H9 (cell line): ENCODE data around the gene SPECC1L. TPM values are rescaled to one million over a fixed set of nuclear protein-coding genes. Genes with fewer than 3 reads are reported as not detected.

Experiments
- DNase-seq: peaks from one replicate; pipeline ENCODE4 v3.0.0-alpha.2; 2017
- H2AFZ ChIP-seq: one replicate; pipeline ENCODE4 v1.6.1; 2013; ENCODE audit warnings: mild to moderate bottlenecking, low read length, control low read depth, moderate library complexity
- H2AK5ac ChIP-seq: 2 replicates; pipeline ENCODE4 v1.6.1; 2013; ENCODE audit warnings: low read length, control low read depth, mixed read lengths; ENCODE audit not compliant: insufficient read length
- H2BK120ac ChIP-seq: one replicate; pipeline ENCODE4 v1.6.1; 2013; ENCODE audit warnings: low read depth, mild to moderate bottlenecking, low read length, control low read depth, inconsistent platforms; ENCODE audit not compliant: poor library complexity, severe bottlenecking
- H2BK12ac ChIP-seq: 2 replicates; pipeline ENCODE4 v1.6.1; 2013; ENCODE audit warnings: low read length, control low read depth, mixed read lengths, low read depth; ENCODE audit not compliant: insufficient read length
- H2BK15ac ChIP-seq: 2 replicates; pipeline ENCODE4 v1.6.1; 2013; ENCODE audit warnings: low read depth, low read length, control low read depth
- H2BK20ac ChIP-seq: one replicate; pipeline ENCODE4 v1.6.1; 2013; ENCODE audit warnings: low read depth, mild to moderate bottlenecking, low read length, control low read depth, inconsistent platforms; ENCODE audit not compliant: poor library complexity, severe bottlenecking
- H2BK5ac ChIP-seq: 2 replicates; pipeline ENCODE4 v1.6.1; 2013; ENCODE audit warnings: low read length, control low read depth, mixed read lengths; ENCODE audit not compliant: insufficient read length
- H3K14ac ChIP-seq: 2 replicates; pipeline ENCODE4 v1.6.1; 2013; ENCODE audit warnings: low read length, control low read depth; ENCODE audit not compliant: insufficient read depth
- H3K18ac ChIP-seq: 2 replicates; pipeline ENCODE4 v1.6.1; 2013; ENCODE audit warnings: low read depth, mild to moderate bottlenecking, mixed read lengths, low read length, control low read depth; ENCODE audit not compliant: insufficient read length
- H3K23ac ChIP-seq: 2 replicates; pipeline ENCODE4 v1.6.1; 2013; ENCODE audit warnings: low read length, control low read depth, mixed read lengths, low read depth; ENCODE audit not compliant: insufficient read length
- H3K23me2 ChIP-seq: 2 replicates; pipeline ENCODE4 v1.6.1; 2013; ENCODE audit warnings: low read depth, mild to moderate bottlenecking, mixed read lengths, low read length, control low read depth; ENCODE audit not compliant: insufficient read length, poor library complexity, severe bottlenecking
- H3K27ac ChIP-seq: 2 replicates; pipeline ENCODE4 v1.5.1; 2013; ENCODE audit warnings: low read length, control low read depth, mixed read lengths, low read depth; ENCODE audit not compliant: insufficient read length
- H3K27me3 ChIP-seq: 2 replicates; pipeline ENCODE4 v1.6.1; 2013; ENCODE audit warnings: low read length, control low read depth, inconsistent platforms; ENCODE audit not compliant: insufficient read depth
- H3K4ac ChIP-seq: 2 replicates; pipeline ENCODE4 v1.6.1; 2013; ENCODE audit warnings: low read depth, mild to moderate bottlenecking, control low read depth, inconsistent platforms, low read length, moderate library complexity
- H3K4me1 ChIP-seq: 2 replicates; pipeline ENCODE4 v1.6.1; 2013; ENCODE audit warnings: low read length, control low read depth, inconsistent platforms; ENCODE audit not compliant: insufficient read depth
- H3K4me2 ChIP-seq: 2 replicates; pipeline ENCODE4 v1.6.1; 2013; ENCODE audit warnings: low read length, control low read depth, mixed read lengths; ENCODE audit not compliant: insufficient read length, insufficient read depth
- H3K56ac ChIP-seq: 2 replicates; pipeline ENCODE4 v1.6.1; 2013; ENCODE audit warnings: low read depth, mild to moderate bottlenecking, mixed read lengths, low read length, control low read depth; ENCODE audit not compliant: insufficient read length
- H3K79me1 ChIP-seq: 2 replicates; pipeline ENCODE4 v1.6.1; 2013; ENCODE audit warnings: low read depth, mild to moderate bottlenecking, moderate library complexity, low read length, control low read depth, inconsistent platforms; ENCODE audit not compliant: insufficient read depth, poor library complexity, severe bottlenecking
- H3K79me2 ChIP-seq: 2 replicates; pipeline ENCODE4 v1.6.1; 2013; ENCODE audit warnings: low read length, control low read depth, inconsistent platforms; ENCODE audit not compliant: insufficient read depth
- H3K9ac ChIP-seq: 2 replicates; pipeline ENCODE4 v1.6.1; 2013; ENCODE audit warnings: low read length, control low read depth, mixed read lengths; ENCODE audit not compliant: insufficient read length; ENCODE audit errors: extremely low read depth
- H3K9me3 ChIP-seq: one replicate; pipeline ENCODE4 v1.6.1; 2013; ENCODE audit warnings: low read depth, low read length, inconsistent platforms; ENCODE audit not compliant: control insufficient read depth
- H3T11ph ChIP-seq: one replicate; pipeline ENCODE4 v1.6.1; 2013; ENCODE audit warnings: mild to moderate bottlenecking, low read length, control low read depth, inconsistent platforms
- H4K20me1 ChIP-seq: one replicate; pipeline ENCODE4 v1.6.1; 2013; ENCODE audit not compliant: control insufficient read depth, insufficient read length, insufficient read depth
- H4K5ac ChIP-seq: 2 replicates; pipeline ENCODE4 v1.6.1; 2013; ENCODE audit warnings: low read depth, mild to moderate bottlenecking, mixed read lengths, low read length, control low read depth; ENCODE audit not compliant: insufficient read length
- H4K8ac ChIP-seq: replicated peaks from 2 replicates; pipeline ENCODE4 v1.6.1; 2013; ENCODE audit warnings: low read length, control low read depth, mixed read lengths, low read depth; ENCODE audit not compliant: insufficient read length
- H4K91ac ChIP-seq: 2 replicates; pipeline ENCODE4 v1.6.1; 2013; ENCODE audit warnings: low read depth, mild to moderate bottlenecking, moderate library complexity, mixed read lengths, low read length, control low read depth; ENCODE audit not compliant: insufficient read length
- H3K27ac Mint-ChIP-seq, 3 experiments: 2 replicates in 2 of 3; 3 replicates in 1 of 3; pipeline ENCODE4 v1.8.0; 2020 to 2021; ENCODE audit warnings: mixed read lengths in 3 of 3, mild to moderate bottlenecking in 1 of 3, moderate library complexity in 1 of 3
- H3K27me3 Mint-ChIP-seq: 2 replicates; pipeline ENCODE4 v1.8.0; 2021; ENCODE audit warnings: low read depth, mild to moderate bottlenecking, moderate library complexity, mixed read lengths
- H3K36me3 Mint-ChIP-seq, 3 experiments: 2 replicates in 2 of 3; 3 replicates in 1 of 3; pipeline ENCODE4 v1.8.0; 2020 to 2021; ENCODE audit warnings: low read depth in 3 of 3, mixed read lengths in 3 of 3; ENCODE audit not compliant: insufficient read depth in 1 of 3
- H3K4me1 Mint-ChIP-seq, 2 experiments: 2 replicates each; pipeline ENCODE4 v1.8.0; 2020; ENCODE audit warnings: mixed read lengths in 2 of 2
- H3K4me3 Mint-ChIP-seq, 2 experiments: 2 replicates in 1 of 2; 3 replicates in 1 of 2; pipeline ENCODE4 v1.8.0; 2020 to 2021; ENCODE audit warnings: mild to moderate bottlenecking in 2 of 2, mixed read lengths in 2 of 2, moderate library complexity in 1 of 2
- H3K9me3 Mint-ChIP-seq, 2 experiments: 2 replicates in 1 of 2; 3 replicates in 1 of 2; pipeline ENCODE4 v1.8.0; 2020; ENCODE audit warnings: mild to moderate bottlenecking in 2 of 2, mixed read lengths in 2 of 2, moderate library complexity in 1 of 2
- WGBS: extraction: QIAGEN DNeasy Blood & Tissue Kit; methylation state at CpG from one replicate; pipeline ENCODE4 v1.1.7; 2013; ENCODE audit warnings: missing lambda C conversion rate, low lambda C conversion rate, mixed read lengths; ENCODE audit not compliant: insufficient read length; ENCODE audit errors: extremely low coverage; 5-methylcytosine and 5-hydroxymethylcytosine counted together
- total RNA-seq: library from RNA; stranded (reverse); gene quantifications from 2 replicates; pipeline ENCODE4 v1.2.1, GENCODE V29; 2021
- TF ChIP-seq, protein P1 (sequence below): fragments of 200-600 bp; sonication (generic); conservative IDR thresholded peaks from 3 replicates; pipeline ENCODE4 v1.8.0; 2021; ENCODE audit warnings: antibody characterized with exemption, mild to moderate bottlenecking

SPECC1L gene
- total RNA-seq, 1 experiment from 2014 or later = 57.1 TPM

DNA sequence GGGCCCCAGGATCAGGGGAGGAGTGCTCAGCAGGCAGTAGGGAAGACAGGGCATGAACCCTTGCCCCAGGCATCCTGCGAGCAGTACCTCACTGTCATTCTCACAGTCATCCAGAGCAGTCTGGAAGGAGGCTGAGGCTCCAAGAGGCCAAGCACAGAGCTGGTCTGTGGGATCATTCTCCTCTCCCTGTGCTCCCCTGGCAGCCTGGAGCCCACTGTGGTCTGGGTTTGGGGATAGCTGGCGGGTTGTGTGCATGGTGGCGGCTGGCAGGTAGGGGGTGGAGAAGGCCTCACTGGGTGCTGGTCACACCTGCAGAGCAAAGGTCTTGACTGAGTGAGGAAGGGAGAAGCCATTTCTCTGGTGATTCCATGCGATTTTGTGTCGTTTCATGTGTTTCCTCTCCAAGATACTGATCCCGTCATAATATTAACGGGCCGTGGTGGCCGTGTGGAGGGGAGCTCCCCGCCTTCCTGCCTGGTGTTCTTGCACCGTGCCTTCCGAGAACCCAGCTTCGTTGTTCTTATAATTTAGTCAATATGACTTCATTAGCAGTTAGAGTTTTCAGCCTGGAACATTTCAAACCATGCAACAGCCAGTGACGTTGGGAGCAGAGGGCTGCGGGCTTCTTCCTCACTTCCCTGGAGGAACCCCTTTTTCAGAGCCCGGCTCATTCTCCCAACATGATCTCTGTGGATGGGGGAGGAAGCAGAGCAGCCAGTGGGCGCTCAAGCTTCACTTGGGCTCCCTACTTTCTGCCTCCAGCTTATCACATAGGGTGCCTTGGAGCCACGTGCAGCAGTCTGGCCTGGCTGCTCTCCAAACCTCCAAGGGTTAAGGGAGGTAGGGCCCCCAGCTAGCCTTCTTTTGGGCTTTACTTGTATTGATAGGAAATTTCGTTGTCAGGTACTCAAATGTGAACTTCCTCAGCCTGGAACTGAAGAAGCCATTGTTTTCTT, 136.0 kb downstream of the SPECC1L start:
- Histone ChIP-seq H2AK5ac (no peak overlapping the region), H4K91ac (no peak overlapping the region), H3K27me3 (no peaks in the 10 kb centered on the region), H3K23me2 (no peaks in the 10 kb centered on the region), H3K4ac (no peak overlapping the region), H3K4me2 (no peak overlapping the region), H3K56ac (no peak overlapping the region), H3K9me3 (no peaks in the 10 kb centered on the region), H3K79me2 (no peaks in the 10 kb centered on the region), H2BK12ac (no peak overlapping the region), H3K27ac (no peak overlapping the region), H3K79me1 (no peaks in the 10 kb centered on the region), H4K20me1 (no peaks in the 10 kb centered on the region), H2BK120ac (no peak overlapping the region), H4K5ac (no peak overlapping the region), H2BK20ac (no peak overlapping the region), H4K8ac (no peak overlapping the region), H3K18ac (no peak overlapping the region), H3T11ph (no peak overlapping the region), H3K14ac (no peak overlapping the region), H3K4me1 (no peaks in the 10 kb centered on the region), H2BK5ac (no peak overlapping the region), H3K9ac (no peak overlapping the region), H3K23ac (no peak overlapping the region), H2AFZ (no peak overlapping the region), H2BK15ac (no peak overlapping the region)
- H3K27me3 Mint-ChIP-seq = no peaks in the 10 kb centered on the region
- no peak overlapping the region; a peak in 1 of 5 replicates for H3K4me3 Mint-ChIP-seq
- peaks cover 18 to 35% (median 22%) of the 10 kb centered on the region in 3 experiments for H3K36me3 Mint-ChIP-seq
- H3K4me1 Mint-ChIP-seq = peaks cover 15 to 17% of the 10 kb centered on the region in 2 experiments
- TF ChIP-seq, protein P1, sequence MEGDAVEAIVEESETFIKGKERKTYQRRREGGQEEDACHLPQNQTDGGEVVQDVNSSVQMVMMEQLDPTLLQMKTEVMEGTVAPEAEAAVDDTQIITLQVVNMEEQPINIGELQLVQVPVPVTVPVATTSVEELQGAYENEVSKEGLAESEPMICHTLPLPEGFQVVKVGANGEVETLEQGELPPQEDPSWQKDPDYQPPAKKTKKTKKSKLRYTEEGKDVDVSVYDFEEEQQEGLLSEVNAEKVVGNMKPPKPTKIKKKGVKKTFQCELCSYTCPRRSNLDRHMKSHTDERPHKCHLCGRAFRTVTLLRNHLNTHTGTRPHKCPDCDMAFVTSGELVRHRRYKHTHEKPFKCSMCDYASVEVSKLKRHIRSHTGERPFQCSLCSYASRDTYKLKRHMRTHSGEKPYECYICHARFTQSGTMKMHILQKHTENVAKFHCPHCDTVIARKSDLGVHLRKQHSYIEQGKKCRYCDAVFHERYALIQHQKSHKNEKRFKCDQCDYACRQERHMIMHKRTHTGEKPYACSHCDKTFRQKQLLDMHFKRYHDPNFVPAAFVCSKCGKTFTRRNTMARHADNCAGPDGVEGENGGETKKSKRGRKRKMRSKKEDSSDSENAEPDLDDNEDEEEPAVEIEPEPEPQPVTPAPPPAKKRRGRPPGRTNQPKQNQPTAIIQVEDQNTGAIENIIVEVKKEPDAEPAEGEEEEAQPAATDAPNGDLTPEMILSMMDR = no peak
- H3K27ac Mint-ChIP-seq = peak overlapping the region; percentile 67 to 91 (median 87)
- no CpG with 5 or more reads among the region's 19 CpGs for WGBS
- no peak for DNase-seq
- H3K9me3 Mint-ChIP-seq = no peaks in the 10 kb centered on the region
